Dermis blood vessel endothelial cell (primary cell): ENCODE data around the gene PCED1B. TPM values are rescaled to one million over a fixed set of nuclear protein-coding genes. Genes with fewer than 3 reads are reported as not detected.

Experiments
- DNase-seq: peaks from one replicate; pipeline ENCODE4 v3.0.0; 2010
- total RNA-seq: library from RNA; depleted of rRNA; stranded (reverse); fragments of >200 nt; gene quantifications from 2 replicates; pipeline ENCODE4 v1.2.3, GENCODE V29; 2014

PCED1B gene
- total RNA-seq, 1 donor from 2014 or later, result 0.51 TPM

DNA sequence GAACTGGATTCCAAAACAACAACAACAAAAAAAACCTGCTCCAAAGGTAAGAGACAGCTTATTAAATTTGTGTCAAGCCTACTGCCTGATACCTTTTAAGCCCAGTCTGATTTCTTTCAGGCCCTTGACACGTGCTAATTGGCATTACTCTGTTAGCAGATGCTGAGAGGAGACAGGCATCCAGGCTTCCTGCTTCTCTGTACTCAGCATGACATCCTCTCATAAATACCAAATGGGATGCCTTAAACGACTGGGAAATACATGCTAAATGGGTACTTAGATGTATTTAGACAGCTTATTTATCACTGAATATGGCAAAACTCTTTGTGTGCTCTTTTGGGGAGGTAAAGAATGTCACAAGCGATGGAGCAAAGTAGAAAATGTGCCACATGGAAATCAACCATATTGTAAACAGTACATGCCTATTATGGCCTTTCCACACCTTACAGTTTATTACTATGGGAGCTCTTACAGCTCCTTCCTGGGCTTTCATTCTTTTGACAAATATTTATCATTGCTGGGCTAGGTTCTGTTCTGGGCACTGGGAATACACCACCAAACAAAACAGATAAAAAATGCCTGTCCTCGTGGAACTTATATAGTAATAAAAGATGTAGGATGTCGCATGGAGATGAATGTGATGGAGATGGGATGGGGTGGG is 11.5 kb upstream of the PCED1B start:
- DNase-seq, result no peak

DNA sequence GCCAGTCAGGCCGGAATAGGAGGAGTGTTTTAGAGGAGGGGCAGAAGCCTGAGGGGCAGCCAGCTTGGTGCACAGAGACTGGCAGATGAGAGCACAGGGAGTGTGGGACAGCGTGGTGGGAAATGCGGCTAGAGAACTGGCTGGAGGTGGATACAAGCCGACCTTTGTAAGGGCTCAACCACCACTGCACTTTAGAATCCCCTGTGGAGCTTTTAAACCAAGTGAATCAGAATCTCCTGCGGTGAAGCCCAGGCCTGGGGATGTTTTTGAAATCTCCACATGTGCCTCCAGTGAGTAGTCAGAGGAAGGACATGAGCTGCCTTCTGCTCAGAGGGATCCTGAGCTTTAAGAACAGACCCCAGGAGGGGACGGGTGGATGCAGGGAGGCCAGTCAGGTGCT is 10.9 kb upstream of the PCED1B start:
- DNase-seq, result no peak

DNA sequence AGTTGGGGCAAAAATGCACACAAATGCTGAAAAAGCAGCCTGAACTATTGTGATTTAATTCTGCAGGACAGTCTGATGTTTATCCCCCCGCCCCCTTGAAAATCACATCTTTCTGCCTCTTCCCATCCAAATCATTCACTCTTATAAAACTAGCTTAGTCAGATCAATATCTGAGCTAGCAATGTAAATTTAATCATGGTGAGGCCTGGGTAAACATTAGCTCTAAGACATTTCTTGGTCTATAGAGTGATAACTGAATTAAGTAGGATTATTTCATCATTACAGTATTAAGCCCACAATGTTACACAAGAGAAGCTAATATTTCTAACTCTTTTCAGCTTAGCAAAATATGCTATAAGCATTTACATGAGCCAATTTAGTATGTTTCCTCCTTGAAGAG is 9.1 kb upstream of the PCED1B start:
- no peak for DNase-seq

DNA sequence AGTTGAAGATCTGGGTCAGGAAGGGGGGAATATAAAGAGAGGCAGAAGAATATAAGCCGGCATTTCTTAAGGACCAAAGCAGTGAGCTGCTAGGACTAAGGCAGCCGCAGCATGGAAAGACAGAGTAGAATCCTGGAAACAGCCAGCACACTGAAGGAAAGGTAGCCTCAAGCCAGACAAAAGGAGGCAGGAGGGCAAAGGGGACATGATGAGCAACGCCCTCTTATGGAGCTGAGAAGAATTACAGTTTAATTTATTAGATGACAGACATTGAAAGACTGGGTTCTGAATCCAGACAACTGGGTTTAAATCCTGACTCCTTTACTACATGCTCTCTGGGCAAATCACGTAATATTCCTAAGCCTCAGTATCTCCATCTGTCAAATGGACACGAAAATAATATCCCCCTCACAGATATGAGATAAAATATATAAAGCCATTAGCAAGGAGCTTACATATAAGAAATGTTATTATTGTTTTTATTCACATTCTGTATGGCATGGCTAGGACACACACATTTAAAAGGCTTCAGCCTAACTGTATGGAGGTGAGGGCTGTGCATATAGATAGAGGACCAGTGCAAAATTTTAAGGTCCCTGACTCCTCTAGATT is 8.1 kb upstream of the PCED1B start:
- peak; percentile 23 for DNase-seq

DNA sequence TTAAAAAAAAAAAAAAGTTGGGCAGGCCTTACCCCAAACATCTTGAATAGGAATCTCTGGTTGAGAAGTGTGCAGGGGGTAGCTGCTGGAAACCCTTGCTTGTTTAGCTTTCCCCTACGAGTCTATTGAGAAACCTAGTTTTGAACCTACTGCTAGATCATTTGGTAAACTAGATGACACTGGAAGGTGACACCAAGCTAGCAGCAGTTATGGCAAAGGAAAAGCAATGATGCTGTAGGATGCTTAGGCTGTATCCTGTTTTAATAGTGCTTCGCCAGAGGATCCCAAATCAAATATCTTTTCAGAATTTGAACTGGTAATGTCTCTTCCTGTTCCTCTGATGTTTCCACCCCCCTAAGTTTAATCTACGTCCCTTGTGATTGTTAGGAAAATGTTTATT is 5.5 kb upstream of the PCED1B start:
- DNase-seq, result no peak

DNA sequence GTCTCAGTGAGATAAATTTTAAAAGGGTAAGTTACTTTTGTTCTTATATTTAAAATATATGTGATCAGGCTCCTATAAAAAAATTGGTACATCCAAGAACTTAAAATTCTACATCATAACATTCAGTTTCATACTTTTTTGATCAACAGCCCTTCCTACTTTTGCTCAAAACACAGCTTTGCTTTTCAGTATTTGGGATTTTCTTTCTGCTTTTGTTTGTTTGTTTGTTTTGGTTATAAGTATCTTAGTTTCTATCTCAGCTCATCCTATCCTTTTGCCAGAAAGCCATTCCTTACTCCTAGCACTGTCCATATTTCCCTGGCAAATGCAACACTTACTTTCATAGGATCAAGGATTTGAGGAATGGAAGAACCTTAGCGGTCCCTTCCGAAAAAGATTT is 4.7 kb upstream of the PCED1B start:
- DNase-seq, result no peak

DNA sequence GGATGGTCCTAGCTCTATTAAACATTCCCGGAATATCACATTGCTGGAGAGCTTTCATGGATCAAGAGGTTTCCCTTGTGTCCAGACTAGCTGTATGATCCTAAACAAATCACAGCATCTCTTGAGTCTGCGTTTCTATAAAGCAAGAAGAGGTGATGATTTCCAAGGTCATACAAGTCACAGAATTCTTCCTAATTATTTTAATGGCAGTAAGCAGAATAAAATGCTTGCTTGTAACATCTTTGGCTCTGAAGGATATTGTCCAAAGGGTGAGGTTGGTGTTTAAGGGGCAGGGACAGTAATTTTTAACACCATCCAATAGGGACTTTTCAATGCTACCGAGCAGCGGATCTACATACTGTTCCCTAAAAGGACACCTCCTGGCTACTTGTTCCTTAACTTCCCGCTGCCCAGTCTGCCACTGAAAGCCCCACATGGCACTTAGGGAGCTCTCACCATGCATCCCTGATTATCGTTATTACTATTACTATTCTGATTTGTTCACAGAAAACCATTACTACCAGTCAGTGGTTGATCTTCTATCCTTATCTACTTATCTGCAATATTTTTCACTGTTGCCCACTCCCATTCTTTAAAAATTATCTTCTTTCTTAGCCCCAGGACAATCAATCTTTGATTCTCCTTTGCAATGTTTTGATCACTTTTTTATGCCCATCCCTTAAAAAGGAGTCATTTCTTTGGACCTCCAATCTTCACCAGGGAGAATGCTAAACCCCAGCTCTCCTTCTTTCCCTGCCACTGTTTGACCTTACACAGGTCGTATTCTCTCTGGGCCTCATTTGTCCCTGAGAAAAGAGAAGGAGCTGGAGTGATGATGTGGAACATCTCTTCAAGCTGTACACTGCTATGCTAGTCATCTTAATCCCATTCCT is 4.0 kb upstream of the PCED1B start:
- DNase-seq, result no peak

DNA sequence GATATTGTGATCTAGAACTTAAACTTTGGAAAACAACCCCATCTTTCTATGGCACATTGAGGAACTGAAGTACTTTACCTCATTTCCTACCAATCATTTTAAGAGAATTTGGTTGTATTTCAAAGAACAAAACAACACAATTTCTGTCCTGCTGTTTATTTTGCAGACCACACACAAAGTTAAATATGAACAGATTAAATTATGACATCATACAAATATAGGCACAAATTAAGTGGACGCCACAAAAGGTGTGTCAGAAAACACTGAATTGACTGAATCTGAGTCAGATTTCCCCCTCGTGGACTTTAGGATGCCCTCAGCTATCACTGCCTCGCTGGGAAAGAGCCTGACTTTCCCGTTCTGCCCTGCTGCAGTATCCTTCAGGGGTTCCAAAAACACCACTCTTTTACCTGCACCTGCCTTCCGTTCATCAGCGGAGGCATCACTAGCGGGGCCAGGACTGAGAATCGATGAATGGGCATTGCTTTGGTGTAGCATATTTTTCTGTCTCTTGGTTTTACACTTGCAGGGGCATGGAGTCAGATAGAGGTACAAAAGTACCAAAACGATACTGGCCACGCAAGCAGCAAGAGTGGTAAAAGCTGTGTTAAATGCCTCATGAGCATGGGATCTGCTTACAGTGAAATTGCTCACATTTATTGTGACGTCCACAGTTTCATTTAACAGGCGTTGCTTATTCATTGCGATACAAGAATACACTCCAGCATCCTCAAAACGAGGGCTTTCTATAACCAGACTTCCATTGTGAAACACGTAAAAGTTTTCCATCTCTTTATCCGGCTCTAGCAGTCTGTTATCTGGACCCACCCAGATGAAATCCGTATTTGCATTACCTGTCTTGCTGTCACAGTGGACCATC is 2.0 kb upstream of the PCED1B start:
- no peak for DNase-seq

DNA sequence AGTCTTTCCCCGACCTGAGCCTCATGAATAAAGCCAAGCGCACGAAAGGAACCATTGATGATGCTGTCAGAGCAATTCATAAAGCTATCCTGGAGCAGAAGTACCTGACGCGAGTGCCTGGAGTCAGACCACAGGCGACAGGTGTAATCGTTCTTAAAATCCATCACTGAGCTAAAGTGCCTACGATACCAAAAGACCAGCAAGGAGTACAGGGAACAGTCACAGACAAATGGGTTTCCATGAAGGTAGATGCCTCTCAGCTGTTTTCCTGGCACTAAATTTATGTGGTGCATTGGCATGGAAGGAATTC is 1.4 kb upstream of the PCED1B start:
- no peak for DNase-seq

DNA sequence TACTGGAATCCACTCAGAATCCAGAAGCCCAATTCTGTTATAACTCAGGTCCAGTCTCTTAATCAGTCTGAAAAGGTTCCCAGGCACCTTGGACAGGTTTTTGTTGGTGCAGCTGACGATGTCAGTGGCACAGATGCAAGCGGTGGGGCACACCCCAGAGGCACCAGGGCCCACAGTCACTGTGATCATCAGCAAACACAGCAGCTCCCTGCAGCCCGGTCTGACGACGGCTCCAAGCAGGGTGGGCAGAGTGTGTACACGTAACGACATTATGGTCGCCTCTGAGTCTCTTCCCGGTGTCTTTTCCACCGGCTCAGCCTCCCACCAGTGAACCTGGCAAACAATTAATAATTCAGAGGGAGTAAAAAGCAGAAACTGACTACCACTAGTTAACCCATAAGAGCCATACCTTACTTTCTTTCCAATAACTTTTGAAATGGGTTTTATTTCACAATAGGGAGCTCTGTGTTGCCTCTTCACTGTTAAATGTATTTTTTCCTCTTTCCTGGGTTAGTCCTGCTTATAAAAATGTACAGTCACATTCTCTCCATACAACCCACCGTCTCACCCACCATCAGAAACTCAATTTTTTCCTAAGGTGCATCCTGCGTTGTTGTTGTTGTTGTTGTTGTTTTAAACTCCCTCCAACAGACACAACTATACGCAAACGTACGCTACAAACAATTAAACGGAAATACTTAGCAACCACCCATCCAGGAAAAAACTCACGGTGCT is 521 bp upstream of the PCED1B start:
- DNase-seq, result no peak

DNA sequence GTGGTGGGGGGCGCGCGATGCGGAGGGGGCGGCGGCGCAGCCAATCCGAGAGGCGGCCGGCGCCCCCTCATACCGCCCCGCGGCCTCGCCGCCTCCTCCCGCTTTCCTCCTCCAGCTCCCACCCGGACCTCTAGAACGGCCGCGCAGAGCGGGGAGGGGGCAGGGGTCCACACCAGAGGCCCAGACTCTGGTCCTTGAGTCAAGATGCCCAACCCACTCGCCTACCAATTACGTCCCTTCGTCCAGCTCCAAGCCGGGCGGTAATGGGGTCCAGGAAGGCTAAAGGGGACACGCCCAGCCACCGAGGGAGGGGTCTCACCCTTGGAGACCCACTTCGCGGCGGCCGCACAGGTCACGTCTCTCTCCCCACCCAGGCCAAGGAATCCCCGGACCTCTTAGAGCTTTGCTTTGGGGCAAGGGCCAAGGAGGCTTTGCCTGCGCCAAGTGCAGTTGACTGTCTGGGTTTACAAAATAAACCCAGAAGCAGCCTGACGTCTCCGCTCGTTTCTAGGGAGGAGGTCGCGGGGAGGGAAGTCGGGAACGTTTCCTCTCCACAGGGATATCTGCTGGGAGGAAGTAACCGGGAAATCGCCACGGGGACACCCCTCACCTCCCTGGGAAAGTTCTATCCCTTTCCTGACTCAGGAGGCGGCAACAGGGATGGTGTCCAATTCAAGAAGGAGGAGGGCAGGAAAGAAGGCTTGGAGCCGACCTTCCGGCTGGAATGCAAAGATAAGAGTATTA is 732 bp downstream of the PCED1B start:
- DNase-seq, result peak; percentile 33

DNA sequence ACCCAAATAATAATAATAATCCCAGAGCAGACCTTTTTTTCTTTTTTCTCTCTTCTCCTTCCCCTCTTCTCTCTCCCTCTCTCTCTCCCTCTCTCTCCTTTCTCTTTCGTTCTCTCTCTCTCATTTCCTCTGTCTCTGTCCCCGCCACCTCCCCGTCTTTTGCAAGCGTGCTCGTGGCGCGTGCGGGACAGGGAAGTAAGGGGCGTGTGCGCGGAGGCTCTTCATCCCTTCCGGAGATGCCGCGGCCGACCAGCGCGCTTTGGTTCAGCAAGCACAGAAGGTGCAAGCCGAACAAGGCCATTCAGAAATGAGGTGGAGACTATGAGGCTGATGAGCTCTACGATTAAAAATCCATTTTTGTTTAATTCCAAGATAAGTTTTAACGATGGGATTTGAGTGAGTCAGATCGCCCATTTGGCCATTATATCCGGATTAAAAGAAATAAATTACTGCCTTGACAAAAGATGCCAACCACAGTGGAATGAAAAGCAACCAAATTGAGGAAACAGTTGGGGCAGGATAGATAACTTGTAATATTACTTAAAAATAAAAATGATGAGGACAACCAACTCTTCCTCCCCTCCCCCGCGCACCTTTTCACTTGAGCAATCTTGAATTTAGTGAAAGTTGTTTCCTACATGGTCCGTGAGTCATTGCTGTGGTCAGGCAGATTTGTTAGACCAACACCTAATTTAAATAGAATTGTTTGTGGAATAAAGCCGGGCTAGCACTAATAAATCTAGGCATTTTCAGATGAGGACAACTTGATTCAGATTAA is 1.5 kb downstream of the PCED1B start:
- peak; percentile 29 for DNase-seq

DNA sequence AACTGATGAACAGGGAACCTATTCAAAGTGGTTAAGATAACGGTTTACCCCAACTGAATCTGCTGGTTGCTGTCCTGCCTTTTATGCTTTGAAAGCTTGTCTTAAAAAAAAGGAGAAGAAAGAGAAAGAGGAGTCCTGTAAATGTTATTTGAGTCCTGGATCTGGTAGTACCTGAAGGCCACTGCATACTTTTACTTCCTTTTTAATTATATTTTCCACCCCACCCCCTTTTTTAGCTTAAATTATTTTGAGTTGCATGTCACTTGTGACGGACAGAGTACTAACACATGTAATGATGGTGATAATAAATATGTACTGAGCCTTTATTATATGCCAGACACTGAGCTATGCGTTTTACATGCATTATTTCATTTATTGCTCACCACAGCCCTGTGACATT is 2.9 kb downstream of the PCED1B start:
- DNase-seq, result no peak

DNA sequence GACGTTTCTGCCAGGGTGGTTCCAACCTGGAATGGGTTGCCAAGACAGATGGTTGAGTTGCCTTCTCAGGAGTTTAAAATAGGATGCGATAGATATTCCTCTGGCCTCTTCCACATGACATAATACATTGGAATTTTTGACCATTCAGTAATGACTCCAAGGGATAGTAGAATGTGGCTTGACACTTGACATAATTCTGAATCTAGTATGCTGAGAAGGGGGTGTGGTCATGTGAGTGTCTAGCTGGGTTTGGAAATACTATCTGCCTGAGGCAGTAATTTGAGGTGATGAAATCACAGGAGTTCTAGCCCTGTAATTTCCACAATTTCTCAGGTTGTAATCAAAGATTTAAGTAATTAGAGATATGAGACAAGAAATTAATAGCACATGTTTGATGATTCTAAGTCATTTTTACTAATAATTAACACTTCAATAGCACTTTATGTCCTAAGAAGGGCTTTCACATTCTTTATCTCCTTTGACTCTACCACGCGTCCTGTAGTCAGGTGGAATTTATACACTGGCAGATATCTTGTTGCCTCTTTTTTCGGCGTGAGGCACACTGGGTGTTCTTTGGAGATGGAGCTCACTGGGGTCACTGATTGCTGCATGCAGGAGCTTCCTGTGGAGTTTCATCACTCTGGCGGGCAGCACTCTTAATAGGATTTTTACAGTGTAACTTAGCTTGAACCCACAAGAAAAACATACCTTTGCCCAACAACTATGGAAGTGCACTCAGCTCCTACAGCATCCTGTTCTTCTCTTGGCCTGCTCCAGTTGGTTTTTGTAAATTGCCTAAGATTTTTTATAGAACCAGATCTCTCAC is 3.6 kb downstream of the PCED1B start:
- DNase-seq, result no peak

DNA sequence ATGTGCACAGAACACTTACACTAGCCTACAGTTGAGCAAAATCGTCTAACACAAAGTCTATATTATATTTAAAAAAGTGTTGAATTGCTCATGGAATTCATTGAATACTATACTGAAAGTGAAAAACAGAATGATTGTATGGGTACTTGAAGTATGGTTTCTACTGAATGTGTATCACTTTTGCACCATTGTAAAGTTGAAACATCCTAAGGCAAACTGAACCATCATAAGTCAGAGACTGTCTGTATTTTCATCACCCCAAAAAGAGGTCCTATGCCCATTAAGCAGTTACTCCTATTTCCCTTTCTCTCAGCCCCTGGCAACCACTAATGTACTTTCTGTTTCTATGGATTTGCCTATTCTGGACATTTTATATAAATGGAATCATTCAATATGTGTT is 4.8 kb downstream of the PCED1B start:
- no peak for DNase-seq

DNA sequence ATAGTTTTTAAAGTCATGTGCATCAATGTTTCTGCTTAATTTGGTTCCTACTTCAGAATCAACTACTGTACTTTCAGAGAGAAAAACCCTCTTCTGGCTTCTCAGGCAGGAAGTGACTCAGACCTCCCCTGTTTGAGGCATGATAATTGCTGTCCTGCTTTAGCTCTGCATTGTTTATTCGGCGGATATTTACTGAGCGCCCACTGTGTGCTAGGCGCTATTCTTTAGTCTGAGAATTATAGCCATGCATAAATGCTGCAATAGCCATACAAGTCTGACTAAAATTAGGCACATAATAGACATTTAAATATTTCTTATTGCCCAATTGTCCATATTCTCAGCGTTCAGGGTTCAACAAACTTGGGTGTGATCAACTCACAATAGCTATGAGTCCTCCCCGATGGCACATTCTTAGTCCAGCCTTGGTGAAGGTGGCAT is 6.4 kb downstream of the PCED1B start:
- DNase-seq, result peak; percentile 65

DNA sequence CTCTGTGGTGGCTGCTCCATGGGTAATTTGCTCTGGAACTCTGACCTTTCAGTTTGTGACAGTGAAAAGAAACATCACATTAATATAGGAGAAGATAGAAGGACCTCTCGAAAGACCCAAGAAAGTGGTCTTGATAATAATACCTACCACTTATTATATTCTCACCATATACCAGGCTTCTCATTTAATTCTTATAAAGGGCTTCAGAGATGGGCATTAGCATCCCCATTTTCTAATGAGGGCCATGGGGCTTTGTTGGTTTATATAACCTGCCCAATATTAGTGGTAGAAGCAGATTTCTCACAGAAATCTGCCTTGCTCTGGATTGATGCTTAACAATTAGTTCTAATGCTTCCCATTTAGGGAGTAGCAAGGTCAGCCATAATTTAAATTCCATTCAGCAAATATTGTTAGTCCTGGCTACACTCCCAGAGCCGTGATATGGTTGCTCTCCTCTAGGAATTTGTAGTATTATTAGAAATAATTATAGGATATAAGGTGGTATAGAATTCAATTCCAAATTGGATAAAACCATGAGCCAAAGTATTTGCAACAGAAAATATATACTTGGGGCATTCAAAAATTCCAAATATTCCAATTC is 7.8 kb downstream of the PCED1B start:
- peak; percentile 21 for DNase-seq

DNA sequence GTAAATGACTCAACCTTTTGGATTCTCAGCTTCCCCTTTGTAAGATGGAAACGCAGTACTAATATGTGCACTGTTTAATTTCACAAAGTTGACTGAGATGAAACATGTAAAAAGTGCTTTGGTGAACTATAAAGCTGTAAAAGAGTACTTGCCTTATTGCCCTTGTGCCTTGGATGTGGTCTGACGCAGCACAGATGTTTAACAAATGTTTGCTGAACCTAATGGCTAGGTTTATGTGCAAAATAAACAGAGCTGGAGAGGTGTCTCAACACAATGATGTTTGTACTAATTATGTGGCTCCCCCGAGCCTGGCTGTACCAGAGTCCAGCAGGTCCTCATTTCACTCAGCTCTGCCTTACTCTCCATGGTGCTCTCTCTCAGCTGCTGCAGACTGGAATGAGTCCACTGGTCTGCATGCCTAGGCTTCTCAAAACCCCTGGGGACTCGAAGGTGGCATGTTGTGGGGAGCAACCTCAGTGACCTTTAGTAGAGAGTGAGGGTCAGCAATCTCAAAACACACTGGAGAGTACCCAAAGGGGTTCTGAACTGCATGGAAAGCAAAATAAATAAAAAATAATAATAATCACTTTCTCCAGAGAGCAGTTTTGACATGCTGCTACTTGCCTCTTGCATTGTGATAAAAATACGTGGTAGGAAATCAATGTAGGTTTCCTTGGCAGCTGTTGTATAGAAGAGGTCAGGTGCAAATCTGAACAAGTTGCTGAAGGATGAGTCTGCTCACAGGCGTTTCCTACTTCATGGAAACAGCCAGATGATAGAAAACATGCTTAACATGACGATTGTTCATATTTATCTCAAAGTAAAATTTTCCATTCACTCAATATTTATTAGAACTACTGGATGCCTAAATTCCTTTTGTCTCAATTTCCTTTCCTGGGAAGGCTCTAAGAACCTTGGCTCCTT is 8.9 kb downstream of the PCED1B start:
- DNase-seq, result peak; percentile 70
